GM10248 (cell line): ENCODE results near the gene CNPY2.

Source experiments
- CTCF ChIA-PET: fragments of 300-600 bp; sonication (Branson Sonifier 250); formaldehyde crosslinking; extraction: SDS; loops from one replicate; lab custom pipeline; 2021; ENCODE audit warnings: antibody characterized with exemption; lab: Yijun Ruan, JAX
- POLR2A ChIA-PET: fragments of 350-650 bp; sonication (Branson Sonifier 250); formaldehyde crosslinking; extraction: SDS; loops from one replicate; lab custom pipeline; 2020; ENCODE audit warnings: antibody characterized with exemption; lab: Yijun Ruan, JAX
- DNase-seq: peaks from one replicate; pipeline ENCODE4 v3.0.0; 2012; ENCODE audit errors: extremely low spot score
- TF ChIP-seq, protein P1 (sequence below): IDR thresholded peaks from 2 replicates; pipeline ENCODE4 v1.5.1; 2012; ENCODE audit warnings: mild to moderate bottlenecking, low read depth; ENCODE audit errors: extremely low read depth, missing control alignments, control extremely low read depth

Gene CNPY2

DNA sequence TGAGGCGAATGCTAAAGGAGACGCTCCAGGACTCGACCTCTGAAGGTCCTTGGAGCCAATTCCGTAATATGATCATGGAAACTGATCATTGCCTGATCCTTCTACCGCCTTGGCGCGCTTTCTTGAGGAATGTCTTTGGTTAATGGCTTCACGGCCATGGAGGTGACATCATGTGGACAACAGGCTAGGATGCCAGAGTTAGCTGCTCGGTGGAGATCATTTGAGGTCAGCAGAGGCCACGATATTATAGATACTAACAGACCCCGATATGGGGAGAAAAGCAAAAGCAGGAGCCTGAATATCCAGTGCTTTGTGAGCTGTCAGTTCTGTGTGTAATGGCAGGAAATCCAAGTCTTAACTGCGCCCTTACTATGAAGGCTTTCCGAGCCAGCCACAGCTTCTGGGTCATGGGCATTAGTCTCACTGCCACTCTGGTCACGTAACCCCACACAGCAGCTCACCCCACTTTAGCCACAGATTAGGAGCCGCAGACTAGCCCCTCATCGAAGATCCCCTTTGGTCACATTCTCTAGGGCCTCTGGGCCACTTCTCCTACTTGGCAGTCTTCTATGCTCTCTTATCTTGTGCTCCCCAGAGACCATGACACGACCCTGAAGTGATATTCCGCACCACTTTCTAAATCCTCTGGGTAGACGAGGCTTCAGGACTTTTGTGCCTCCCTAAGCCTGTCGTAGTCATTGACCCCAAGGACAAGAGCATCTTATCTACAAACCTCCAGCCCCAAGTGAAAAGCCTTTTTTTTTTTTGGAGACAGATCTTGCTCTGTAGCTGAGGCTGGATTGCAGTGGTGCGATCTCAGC is 14.9 kb downstream of the CNPY2 start:
- TF ChIP-seq, protein P1, sequence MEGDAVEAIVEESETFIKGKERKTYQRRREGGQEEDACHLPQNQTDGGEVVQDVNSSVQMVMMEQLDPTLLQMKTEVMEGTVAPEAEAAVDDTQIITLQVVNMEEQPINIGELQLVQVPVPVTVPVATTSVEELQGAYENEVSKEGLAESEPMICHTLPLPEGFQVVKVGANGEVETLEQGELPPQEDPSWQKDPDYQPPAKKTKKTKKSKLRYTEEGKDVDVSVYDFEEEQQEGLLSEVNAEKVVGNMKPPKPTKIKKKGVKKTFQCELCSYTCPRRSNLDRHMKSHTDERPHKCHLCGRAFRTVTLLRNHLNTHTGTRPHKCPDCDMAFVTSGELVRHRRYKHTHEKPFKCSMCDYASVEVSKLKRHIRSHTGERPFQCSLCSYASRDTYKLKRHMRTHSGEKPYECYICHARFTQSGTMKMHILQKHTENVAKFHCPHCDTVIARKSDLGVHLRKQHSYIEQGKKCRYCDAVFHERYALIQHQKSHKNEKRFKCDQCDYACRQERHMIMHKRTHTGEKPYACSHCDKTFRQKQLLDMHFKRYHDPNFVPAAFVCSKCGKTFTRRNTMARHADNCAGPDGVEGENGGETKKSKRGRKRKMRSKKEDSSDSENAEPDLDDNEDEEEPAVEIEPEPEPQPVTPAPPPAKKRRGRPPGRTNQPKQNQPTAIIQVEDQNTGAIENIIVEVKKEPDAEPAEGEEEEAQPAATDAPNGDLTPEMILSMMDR: no peak
- DNase-seq: no peak
- ChIA-PET CTCF (interaction anchor here (1.0 to 1.1 kb wide), 2 partner anchors 43 to 362 kb away, joined by 3 read pairs; partner anchors contain the start of gene ANKRD52), POLR2A (interaction anchor here (0.5 to 0.9 kb wide), 2 partner anchors 15 to 16 kb away, joined by 3 to 4 read pairs; partner anchors contain the start of gene CNPY2)

DNA sequence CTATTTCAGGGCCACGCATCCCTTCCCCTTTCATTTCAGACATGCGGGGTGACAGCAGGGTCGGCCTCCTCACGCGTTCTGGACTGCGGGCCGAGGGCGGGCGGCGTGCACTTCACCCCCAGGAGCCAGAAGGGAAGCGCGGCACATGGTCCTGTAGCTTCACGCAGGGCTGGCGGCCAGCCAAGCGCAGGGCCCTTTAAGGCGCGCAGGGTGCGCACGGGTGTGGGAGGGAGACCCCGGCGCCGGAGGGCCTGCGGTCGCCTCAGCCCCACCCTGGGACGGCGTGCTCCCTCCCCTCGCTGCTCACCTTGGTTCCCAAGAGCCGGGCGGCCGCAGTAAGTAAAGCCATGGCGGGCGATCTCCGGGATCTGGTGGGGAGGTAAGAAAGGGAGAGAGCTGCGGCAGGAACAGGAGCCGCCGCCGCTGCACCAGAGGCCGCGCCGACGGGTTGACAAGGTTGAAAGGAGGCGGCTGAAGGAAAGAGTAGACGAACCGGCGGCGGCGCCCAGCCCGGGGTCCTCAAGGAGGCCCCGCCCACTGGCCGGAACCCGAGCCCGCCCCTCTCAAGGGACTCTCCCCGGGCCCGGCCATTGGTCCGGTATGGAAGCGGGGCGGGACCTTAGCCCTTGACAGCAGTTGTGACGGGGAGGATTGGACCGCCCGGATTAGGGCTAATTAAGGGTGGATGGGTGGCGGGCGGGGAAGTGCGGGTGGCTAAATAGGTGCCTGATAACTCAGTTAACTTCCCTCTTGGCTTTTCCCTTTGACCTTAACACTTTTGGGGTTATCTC is 15.7 kb downstream of the CNPY2 start, which contains the start of gene CS:
Gene CS (minus strand): TSS at position 478 of the 791 bp plus-strand sequence. CDS start 129 bp downstream, at position 349.
- peak; percentile 98 for DNase-seq
- TF ChIP-seq, protein P1: no peak
- ChIA-PET POLR2A (interaction anchor here (1.2 to 1.7 kb wide), 2 partner anchors 16 to 60 kb away, joined by 3 to 8 read pairs; partner anchors contain the start of genes CNPY2 and STAT2), CTCF (interaction anchor here (1.0 to 1.5 kb wide), 7 partner anchors 10 to 362 kb away, joined by 3 to 5 read pairs (median 3); partner anchors contain the start of genes ANKRD52 and ESYT1)

DNA sequence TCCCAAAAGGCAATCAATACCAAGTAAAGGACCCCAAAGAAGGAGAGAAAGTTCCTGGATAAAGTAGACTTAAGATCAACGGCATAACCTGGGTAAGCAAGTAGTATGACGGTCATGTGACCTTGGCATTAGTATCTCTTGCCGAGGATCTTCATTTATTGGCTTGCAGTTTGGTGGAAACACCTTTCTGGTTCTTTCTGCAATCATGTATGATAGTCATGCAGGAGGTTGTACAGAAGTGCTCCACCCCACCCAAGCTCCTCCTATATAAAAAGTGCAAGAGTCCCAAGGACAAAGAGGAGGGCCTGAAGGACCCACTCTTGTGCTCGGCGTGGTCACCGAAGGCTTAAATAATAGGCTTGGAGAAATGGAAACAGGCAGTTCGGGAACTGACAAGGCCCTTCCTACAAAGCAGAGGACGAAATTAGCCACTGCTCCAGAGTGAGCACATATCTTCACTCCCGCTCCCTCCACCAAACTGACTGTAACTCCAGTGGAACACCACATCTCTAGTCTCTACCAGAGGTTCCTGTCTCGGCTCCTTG is 16.4 kb downstream of the CNPY2 start:
- ChIA-PET POLR2A (interaction anchor here (1.2 to 1.7 kb wide), 2 partner anchors 17 to 61 kb away, joined by 3 to 8 read pairs; partner anchors contain the start of genes CNPY2 and STAT2), CTCF (interaction anchor here (1.0 to 2.2 kb wide), 9 partner anchors 9 to 172 kb away, joined by 3 to 10 read pairs (median 3); partner anchors contain the start of genes ANKRD52, CNPY2 and ESYT1)
- TF ChIP-seq, protein P1: no peak
- no peak for DNase-seq

DNA sequence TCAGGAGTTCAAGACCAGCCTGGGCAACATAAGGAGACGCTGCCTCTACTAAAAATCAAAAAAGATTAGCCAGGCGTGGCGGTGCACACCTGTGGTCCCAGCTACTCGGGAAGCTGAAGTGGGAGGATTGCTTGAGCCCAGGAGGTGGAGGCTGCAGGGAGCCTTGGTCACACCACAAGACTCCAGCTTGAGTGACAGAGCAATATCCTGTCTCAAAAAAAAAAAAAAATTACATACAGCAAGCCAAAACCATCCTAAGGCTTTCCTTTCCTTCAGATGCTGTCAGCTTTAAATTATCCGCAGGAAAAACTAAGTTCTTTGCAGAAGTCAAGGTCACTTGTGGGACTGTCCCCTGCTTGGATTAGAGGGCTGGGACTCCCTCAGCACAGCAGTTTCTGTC is 17.0 kb downstream of the CNPY2 start:
- TF ChIP-seq, protein P1: no peak
- CTCF ChIA-PET: interaction anchor here (1.0 to 2.2 kb wide), 11 partner anchors 10 to 560 kb away, joined by 3 to 10 read pairs (median 3); partner anchors contain the start of genes ANKRD52, CNPY2 and ESYT1
- DNase-seq: no peak
- POLR2A ChIA-PET: interaction anchor here (1.7 kb wide), 1 partner anchor 17 kb away, joined by 8 read pairs; the partner anchor contains the start of gene CNPY2

DNA sequence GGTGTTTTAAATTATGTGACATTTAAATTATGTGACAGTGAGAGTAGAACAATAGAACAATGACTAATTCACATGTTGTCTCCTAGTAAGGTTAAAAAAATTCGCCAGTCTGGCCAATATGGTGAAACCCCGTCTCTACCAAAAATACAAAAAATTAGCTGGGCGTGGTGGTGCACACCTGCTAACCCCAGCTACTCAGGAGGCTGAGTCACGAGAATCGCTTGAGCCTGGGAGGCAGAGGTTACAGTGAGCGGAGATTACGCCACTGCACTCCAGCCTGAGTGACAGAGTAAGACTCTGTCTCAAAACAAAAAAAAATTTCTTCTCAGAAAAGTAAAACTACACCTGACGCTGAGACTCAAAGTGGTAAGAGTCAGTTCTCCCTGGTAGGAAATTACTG is 18.4 kb downstream of the CNPY2 start:
- TF ChIP-seq, protein P1: no peak
- POLR2A ChIA-PET: no interaction called here
- CTCF ChIA-PET: interaction anchor here (1.0 to 2.2 kb wide), 7 partner anchors 11 to 559 kb away, joined by 3 to 10 read pairs (median 4); partner anchors contain the start of genes ANKRD52 and SPRYD4
- no peak for DNase-seq
